ENCODE measurements around the gene RNF4. TPM values are rescaled to one million over a fixed set of nuclear protein-coding genes. Genes with fewer than 3 reads are reported as not detected.

Gene RNF4
- total RNA-seq, 1 experiment from 2014 or later, result 98.4 TPM

- no peak for DNase-seq (ENCODE audit: low read depth)
These were observed 31.3 kb upstream of the RNF4 start for GRCh38 chr4:2437475-2438215.

- DNase-seq (ENCODE audit: low read depth), result no peak
These were observed 29.8 kb upstream of the RNF4 start for GRCh38 chr4:2438822-2439718.

GRCh38 chr4:2441393-2442174, 27.3 kb upstream of the RNF4 start:
- peak; percentile 71 for DNase-seq (ENCODE audit: low read depth)

- DNase-seq (ENCODE audit: low read depth), result no peak
These were observed 26.5 kb upstream of the RNF4 start for GRCh38 chr4:2442175-2442993.

GRCh38 chr4:2443061-2443730, 25.7 kb upstream of the RNF4 start:
- DNase-seq (ENCODE audit: low read depth), result no peak

GRCh38 chr4:2443956-2444740, 24.8 kb upstream of the RNF4 start:
- DNase-seq (ENCODE audit: low read depth), result no peak

- no peak for DNase-seq (ENCODE audit: low read depth)
These were observed 23.8 kb upstream of the RNF4 start for GRCh38 chr4:2445130-2445529.

- DNase-seq (ENCODE audit: low read depth), result no peak
These were observed 23.3 kb upstream of the RNF4 start for GRCh38 chr4:2445571-2445970.

- DNase-seq (ENCODE audit: low read depth), result no peak
These were observed 22.0 kb upstream of the RNF4 start for GRCh38 chr4:2446656-2447564.

GRCh38 chr4:2448589-2448988, 20.3 kb upstream of the RNF4 start:
- DNase-seq (ENCODE audit: low read depth), result no peak

GRCh38 chr4:2449051-2449450, 19.9 kb upstream of the RNF4 start:
- no peak for DNase-seq (ENCODE audit: low read depth)

- DNase-seq (ENCODE audit: low read depth), result no peak
These were observed 19.2 kb upstream of the RNF4 start for GRCh38 chr4:2449511-2450392.

GRCh38 chr4:2450394-2451035, 18.4 kb upstream of the RNF4 start:
- no peak for DNase-seq (ENCODE audit: low read depth)

GRCh38 chr4:2451036-2451520, 17.8 kb upstream of the RNF4 start:
- no peak for DNase-seq (ENCODE audit: low read depth)

GRCh38 chr4:2451821-2452785, 16.8 kb upstream of the RNF4 start:
- no peak for DNase-seq (ENCODE audit: low read depth)

Data from M059J (cell line).